CD4-positive, alpha-beta memory T cell (primary cell): ENCODE results near the gene USP36. TPM values are rescaled to one million over a fixed set of nuclear protein-coding genes. Genes with fewer than 3 reads are reported as not detected.

Source experiments
- CTCF ChIA-PET: fragments of 350-600 bp; sonication (Branson Sonifier 250); formaldehyde crosslinking; loops from one replicate; lab custom pipeline; 2021; ENCODE audit warnings: inconsistent platforms; ENCODE audit not compliant: partially characterized antibody; lab: Charles Lee
- POLR2A ChIA-PET: fragments of 350-600 bp; sonication (Branson Sonifier 250); formaldehyde crosslinking; loops from one replicate; lab custom pipeline; 2021; ENCODE audit not compliant: partially characterized antibody; lab: Charles Lee
- DNase-seq, 5 donors: peaks; one replicate each; pipeline versions ENCODE4 v3.0.0 to v3.0.0-alpha.2; 2020 to 2022; ENCODE audit warnings: mixed read lengths in 1 of 5
- H3K27ac ChIP-seq: one replicate; pipeline ENCODE4 v1.7.0; 2013; ENCODE audit warnings: low read depth, low read length
- H3K27me3 ChIP-seq: 2 replicates; pipeline ENCODE4 v1.7.0; 2013; ENCODE audit warnings: mild to moderate bottlenecking, low read length, moderate library complexity; ENCODE audit not compliant: insufficient read depth
- H3K36me3 ChIP-seq: 2 replicates; pipeline ENCODE4 v1.7.0; 2013; ENCODE audit warnings: mild to moderate bottlenecking, low read length, moderate library complexity; ENCODE audit not compliant: insufficient read depth
- H3K4me1 ChIP-seq: 2 replicates; pipeline ENCODE4 v1.7.0; 2013; ENCODE audit warnings: mild to moderate bottlenecking, low read length, moderate library complexity; ENCODE audit not compliant: insufficient read depth
- H3K4me3 ChIP-seq, 2 donors: one replicate each; pipeline ENCODE4 v1.7.0; 2013; ENCODE audit warnings: low read length in 2 of 2, mild to moderate bottlenecking in 1 of 2
- H3K9me3 ChIP-seq, 2 donors: one replicate each; pipeline ENCODE4 v1.7.0; 2013; ENCODE audit warnings: low read length in 2 of 2, control low read depth in 1 of 2; ENCODE audit not compliant: control insufficient read depth in 1 of 2
- H3K27ac Mint-ChIP-seq, 7 donors: one replicate each; pipeline ENCODE4 v1.8.0; 2020 to 2021; ENCODE audit warnings: mixed read lengths in 7 of 7, mild to moderate bottlenecking in 6 of 7, inconsistent platforms in 3 of 7, moderate library complexity in 3 of 7
- H3K27me3 Mint-ChIP-seq, 2 donors: one replicate each; pipeline ENCODE4 v1.8.0; 2020 to 2021; ENCODE audit warnings: mixed read lengths in 2 of 2
- H3K36me3 Mint-ChIP-seq, 2 donors: one replicate each; pipeline ENCODE4 v1.8.0; 2020 to 2021; ENCODE audit warnings: mixed read lengths in 2 of 2, inconsistent platforms in 1 of 2, mild to moderate bottlenecking in 1 of 2
- H3K4me1 Mint-ChIP-seq, 4 donors: one replicate each; pipeline ENCODE4 v1.8.0; 2020 to 2021; ENCODE audit warnings: mixed read lengths in 4 of 4, mild to moderate bottlenecking in 1 of 4
- H3K4me3 Mint-ChIP-seq, 8 donors: one replicate each; pipeline ENCODE4 v1.8.0; 2020 to 2021; ENCODE audit warnings: mixed read lengths in 8 of 8, mild to moderate bottlenecking in 7 of 8, moderate library complexity in 6 of 8, inconsistent platforms in 3 of 8
- H3K9me3 Mint-ChIP-seq, 8 donors: one replicate each; pipeline ENCODE4 v1.8.0; 2020 to 2021; ENCODE audit warnings: mixed read lengths in 8 of 8, mild to moderate bottlenecking in 5 of 8, inconsistent platforms in 3 of 8, moderate library complexity in 1 of 8
- intact Hi-C: fragments of 100-400 bp; cut with micrococcal nuclease; formaldehyde crosslinking; loops from one replicate; pipeline ENCODE4 v1.15.1; 2023
- polyA plus RNA-seq, 2 donors: library from polyadenylated mRNA; unstranded; fragments of 300-500 nt; fragmentation: Illumina TruSeq; gene quantifications; one replicate each; pipeline ENCODE4 v1.2.3, GENCODE V29; 2021
- total RNA-seq, 2 experiments: library from RNA; stranded (reverse); gene quantifications; one replicate each; pipeline ENCODE4 v1.2.3, GENCODE V29; 2021

USP36 gene
- total and polyA plus RNA-seq, 4 experiments from 2014 or later = 35.4 to 183 (median 118) TPM

DNA sequence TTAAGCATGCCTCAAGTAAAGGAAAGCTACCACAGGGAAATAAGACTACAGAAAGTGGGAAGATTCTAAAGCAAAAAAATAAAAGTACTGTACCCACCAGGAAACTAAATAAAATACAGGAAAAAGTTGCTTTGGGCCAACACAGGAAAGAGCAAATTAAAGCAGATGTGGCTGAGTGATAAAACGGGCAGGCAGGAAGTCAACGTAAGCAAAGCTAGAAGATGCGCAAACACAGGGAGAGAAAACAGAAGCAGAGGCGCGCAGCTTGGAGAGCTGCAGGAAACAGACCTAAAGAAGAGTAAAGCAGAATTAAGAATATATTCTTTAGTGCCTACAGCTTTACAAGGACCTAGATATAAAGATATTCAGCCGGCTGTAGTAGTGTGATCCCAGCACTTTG, 21.7 kb downstream of the USP36 start:
- Mint-ChIP-seq H3K4me1 (peaks cover 33 to 81% (median 50%) of the 10 kb centered on the region in 4 donors), H3K9me3 (peaks cover 0 to 2% (median 0%) of the 10 kb centered on the region in 8 donors), H3K36me3 (peaks cover 62 to 77% of the 10 kb centered on the region in 2 donors), H3K27me3 (no peaks in the 10 kb centered on the region), H3K27ac (peak overlapping the region; percentile 86 to 100 (median 96)), H3K4me3 (peak overlapping the region; percentile 56 to 83 (median 76))
- DNase-seq = peak; percentile 82 to 87 (median 84)
- H3K4me1 ChIP-seq = peaks cover 59% of the 10 kb centered on the region
- CTCF ChIA-PET = interaction anchor here (0.8 to 3.2 kb wide), 21 partner anchors 9 to 373 kb away, joined by 3 to 17 read pairs (median 5); no protein-coding TSS in a partner anchor
- no peaks in the 10 kb centered on the region for H3K27me3 ChIP-seq
- peak overlapping the region; percentile 83 for H3K27ac ChIP-seq
- peak overlapping the region in 1 of 2 donors; percentile 35 for H3K4me3 ChIP-seq
- peaks cover 61% of the 10 kb centered on the region for H3K36me3 ChIP-seq
- intact Hi-C loops = loop anchor here (1.0 kb wide), 1 partner anchor 21 kb away; the partner anchor contains the start of gene USP36
- H3K9me3 ChIP-seq = no peaks in the 10 kb centered on the region
- POLR2A ChIA-PET = interaction anchor here (0.6 to 6.1 kb wide), 36 partner anchors 9 to 860 kb away, joined by 3 to 99 read pairs (median 6); partner anchors contain the start of genes CYTH1, TNRC6C and USP36

DNA sequence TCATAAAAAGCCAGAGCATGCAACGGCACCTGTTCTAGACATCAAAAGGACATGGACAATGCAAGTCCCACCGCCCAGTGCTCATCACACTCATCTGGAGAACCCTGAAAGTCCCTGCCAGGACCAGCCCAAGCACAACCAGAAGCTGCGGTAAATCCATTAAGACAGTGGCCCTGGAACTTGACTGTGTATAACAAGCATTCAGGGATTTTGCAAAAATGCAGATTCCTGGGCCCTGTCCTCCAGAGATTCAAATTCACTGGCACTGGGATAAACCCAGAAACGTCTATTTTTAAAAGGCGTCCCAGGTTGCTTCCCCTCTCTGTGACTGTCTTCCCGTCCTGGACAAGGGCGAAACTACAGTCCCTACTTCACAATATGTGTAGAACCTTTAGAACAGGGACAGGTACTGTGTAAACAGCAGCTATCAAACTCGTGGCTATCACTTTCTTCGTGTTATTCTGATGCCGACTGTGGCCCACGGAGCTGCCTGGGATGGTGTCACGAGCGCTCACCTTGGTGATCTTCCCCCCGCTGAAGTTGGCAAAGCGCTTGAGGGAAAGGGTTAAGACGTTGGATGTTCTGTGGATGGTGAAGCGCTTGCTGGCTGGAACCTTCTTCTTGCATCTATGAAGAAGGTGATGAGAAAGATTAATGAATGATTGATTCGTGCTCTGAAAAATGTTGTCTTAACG, 22.3 kb downstream of the USP36 start:
- POLR2A ChIA-PET = interaction anchor here (0.7 to 6.1 kb wide), 31 partner anchors 10 to 860 kb away, joined by 3 to 99 read pairs (median 6); partner anchors contain the start of genes CYTH1, TNRC6C and USP36
- Histone ChIP-seq H3K4me3 (peak overlapping the region in 1 of 2 donors; percentile 16), H3K27ac (peak overlapping the region; percentile 83), H3K9me3 (no peaks in the 10 kb centered on the region), H3K4me1 (peaks cover 62% of the 10 kb centered on the region), H3K27me3 (no peaks in the 10 kb centered on the region), H3K36me3 (peaks cover 61% of the 10 kb centered on the region)
- intact Hi-C loops = no loop called here
- H3K4me3 Mint-ChIP-seq = peak overlapping the region; percentile 56 to 88 (median 78)
- H3K27me3 Mint-ChIP-seq = no peaks in the 10 kb centered on the region
- peak in 2 of 5 donors; percentile 29 to 38 for DNase-seq
- H3K9me3 Mint-ChIP-seq = peaks cover 0 to 2% (median 0%) of the 10 kb centered on the region in 8 donors
- peaks cover 34 to 80% (median 49%) of the 10 kb centered on the region in 4 donors for H3K4me1 Mint-ChIP-seq
- peaks cover 62 to 78% of the 10 kb centered on the region in 2 donors for H3K36me3 Mint-ChIP-seq
- CTCF ChIA-PET = interaction anchor here (0.8 to 3.2 kb wide), 15 partner anchors 10 to 321 kb away, joined by 3 to 17 read pairs (median 4); no protein-coding TSS in a partner anchor
- H3K27ac Mint-ChIP-seq = peak overlapping the region; percentile 86 to 100 (median 96)

DNA sequence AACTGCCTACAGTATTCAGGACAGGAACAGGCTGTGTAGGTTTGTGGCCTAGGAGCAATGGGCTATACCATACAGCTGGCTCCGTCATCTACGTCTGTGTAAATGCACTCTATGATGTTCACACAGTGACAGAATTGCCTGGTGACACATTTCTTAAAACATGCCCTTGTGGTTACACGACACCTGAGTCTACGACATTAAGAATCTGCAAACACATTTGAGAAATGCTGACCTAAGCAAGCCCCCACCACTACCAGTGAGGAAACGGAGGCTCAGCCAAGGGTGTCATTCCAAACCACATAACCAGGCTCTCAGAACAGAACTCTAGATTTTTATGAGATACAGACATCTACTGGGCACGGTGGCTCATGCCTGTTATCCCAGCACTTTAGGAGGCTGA, 23.5 kb downstream of the USP36 start:
- Histone ChIP-seq H3K27ac (peak overlapping the region; percentile 83), H3K9me3 (no peaks in the 10 kb centered on the region), H3K27me3 (no peaks in the 10 kb centered on the region), H3K4me3 (no peak overlapping the region), H3K4me1 (peaks cover 69% of the 10 kb centered on the region), H3K36me3 (peaks cover 64% of the 10 kb centered on the region)
- intact Hi-C loops = loop anchor here (1.0 to 2.0 kb wide), 2 partner anchors 12 to 34 kb away; partner anchors contain the start of gene CYTH1
- Mint-ChIP-seq H3K27ac (peak overlapping the region; percentile 86 to 100 (median 96)), H3K9me3 (peaks cover 0 to 2% (median 0%) of the 10 kb centered on the region in 8 donors), H3K27me3 (no peaks in the 10 kb centered on the region), H3K4me3 (peak overlapping the region; percentile 68 to 88 (median 80)), H3K4me1 (peaks cover 35 to 76% (median 51%) of the 10 kb centered on the region in 4 donors), H3K36me3 (peaks cover 60 to 77% of the 10 kb centered on the region in 2 donors)
- POLR2A ChIA-PET = interaction anchor here (0.7 to 6.1 kb wide), 7 partner anchors 12 to 473 kb away, joined by 3 to 99 read pairs (median 8); partner anchors contain the start of gene CYTH1
- CTCF ChIA-PET = interaction anchor here (0.6 to 3.2 kb wide), 5 partner anchors 10 to 27 kb away, joined by 3 to 17 read pairs (median 4); no protein-coding TSS in a partner anchor
- peak; percentile 89 to 95 (median 93) for DNase-seq

DNA sequence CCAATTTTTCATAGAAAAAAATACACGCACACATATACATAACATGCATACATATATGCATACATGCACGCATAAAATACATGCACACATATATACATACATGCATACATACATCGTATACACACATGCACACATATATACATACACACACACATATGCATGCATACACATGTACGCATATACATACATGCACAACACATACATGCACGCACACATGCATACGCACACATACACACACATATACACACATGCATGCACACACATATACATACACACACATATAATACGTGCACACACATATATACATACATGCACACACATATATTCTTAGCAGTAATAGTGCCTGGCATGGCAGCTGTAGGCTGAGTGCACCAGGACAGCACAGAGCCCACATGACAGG, 24.9 kb downstream of the USP36 start:
- Mint-ChIP-seq H3K4me1 (peaks cover 37 to 71% (median 50%) of the 10 kb centered on the region in 4 donors), H3K27ac (peak overlapping the region; percentile 66 to 93 (median 87)), H3K27me3 (no peaks in the 10 kb centered on the region), H3K4me3 (peak overlapping the region in 3 of 8 donors; percentile 9 to 38 (median 26)), H3K36me3 (peaks cover 61 to 78% of the 10 kb centered on the region in 2 donors), H3K9me3 (peaks cover 0 to 2% (median 0%) of the 10 kb centered on the region in 8 donors)
- CTCF ChIA-PET = interaction anchor here (0.6 to 0.9 kb wide), 2 partner anchors 16 to 28 kb away, joined by 3 read pairs; no protein-coding TSS in a partner anchor
- no peak overlapping the region for H3K27ac ChIP-seq
- intact Hi-C loops = loop anchor here (2.0 kb wide), 1 partner anchor 33 kb away; the partner anchor contains the start of gene CYTH1
- peaks cover 70% of the 10 kb centered on the region for H3K36me3 ChIP-seq
- H3K9me3 ChIP-seq = no peaks in the 10 kb centered on the region
- POLR2A ChIA-PET = interaction anchor here (1.4 to 6.1 kb wide), 3 partner anchors 11 to 67 kb away, joined by 8 to 99 read pairs (median 81); partner anchors contain the start of gene CYTH1
- H3K4me1 ChIP-seq = peaks cover 65% of the 10 kb centered on the region
- no peak overlapping the region for H3K4me3 ChIP-seq
- DNase-seq = peak in 1 of 5 donors; percentile 3
- H3K27me3 ChIP-seq = no peaks in the 10 kb centered on the region

DNA sequence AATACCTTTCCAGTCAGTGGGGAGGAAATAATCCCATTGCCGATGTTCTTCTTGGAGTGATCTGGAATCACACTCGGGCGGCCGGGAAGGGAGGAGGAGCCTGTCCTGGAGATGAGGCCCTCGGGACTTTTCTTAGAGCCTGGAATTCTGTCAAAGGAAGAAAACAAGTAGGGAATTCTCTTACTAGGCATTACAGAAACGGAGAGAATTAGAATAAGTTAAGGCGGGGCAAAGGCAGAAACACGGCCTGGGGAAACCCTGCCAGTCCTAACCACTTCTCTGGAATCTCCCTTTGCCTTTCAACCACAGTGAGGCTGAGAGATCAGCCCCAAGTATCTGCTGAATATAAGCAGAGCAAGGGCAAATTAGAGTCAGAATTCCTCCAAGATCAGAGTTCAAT, 27.8 kb downstream of the USP36 start:
- Mint-ChIP-seq H3K4me1 (peaks cover 22 to 49% (median 36%) of the 10 kb centered on the region in 4 donors), H3K27ac (peak overlapping the region; percentile 70 to 93 (median 83)), H3K4me3 (peak overlapping the region in 2 of 8 donors; percentile 17 to 44), H3K36me3 (peaks cover 63 to 83% of the 10 kb centered on the region in 2 donors), H3K9me3 (peaks cover 0 to 2% (median 0%) of the 10 kb centered on the region in 8 donors), H3K27me3 (no peaks in the 10 kb centered on the region)
- Histone ChIP-seq H3K27ac (peak overlapping the region; percentile 32), H3K4me1 (peaks cover 37% of the 10 kb centered on the region), H3K36me3 (peaks cover 80% of the 10 kb centered on the region), H3K27me3 (no peaks in the 10 kb centered on the region), H3K9me3 (no peaks in the 10 kb centered on the region), H3K4me3 (no peak overlapping the region)
- peak in 3 of 5 donors; percentile 25 to 66 (median 56) for DNase-seq
- CTCF ChIA-PET = interaction anchor here (1.1 kb wide), 1 partner anchor 12 kb away, joined by 3 read pairs; no protein-coding TSS in a partner anchor
- intact Hi-C loops = no loop called here
- POLR2A ChIA-PET = interaction anchor here (1.0 kb wide), 1 partner anchor 38 kb away, joined by 3 read pairs; no protein-coding TSS in a partner anchor

DNA sequence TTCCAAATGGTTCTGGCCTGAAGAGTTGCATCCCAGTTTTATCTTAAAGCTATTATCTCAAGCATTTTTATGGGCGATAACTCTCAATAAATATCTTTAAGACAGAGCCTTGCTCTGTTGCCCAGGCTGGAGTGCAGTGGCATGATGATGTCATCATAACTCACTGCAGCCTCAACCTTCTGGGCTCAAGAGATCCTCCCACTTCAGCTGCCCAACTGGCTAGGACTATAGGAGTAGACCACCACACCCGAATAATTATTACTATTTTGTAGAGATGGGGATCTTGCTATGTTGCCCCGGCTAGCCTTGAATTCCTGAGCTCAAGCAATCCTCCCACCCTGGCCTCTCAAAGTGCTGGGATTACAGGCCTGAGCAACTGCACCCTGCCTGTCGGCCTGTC, 32.5 kb downstream of the USP36 start:
- Histone ChIP-seq H3K4me3 (no peak overlapping the region), H3K4me1 (peaks cover 44% of the 10 kb centered on the region), H3K27me3 (no peaks in the 10 kb centered on the region), H3K9me3 (no peaks in the 10 kb centered on the region), H3K36me3 (peaks cover 73% of the 10 kb centered on the region), H3K27ac (no peak overlapping the region)
- Mint-ChIP-seq H3K4me1 (peaks cover 34 to 57% (median 46%) of the 10 kb centered on the region in 4 donors), H3K36me3 (peaks cover 58 to 87% of the 10 kb centered on the region in 2 donors), H3K27me3 (no peaks in the 10 kb centered on the region), H3K4me3 (no peak overlapping the region), H3K9me3 (peaks cover 0 to 2% (median 0%) of the 10 kb centered on the region in 8 donors), H3K27ac (peak overlapping the region; percentile 37 to 99 (median 86))
- DNase-seq = peak in 1 of 5 donors; percentile 13
- intact Hi-C loops = loop anchor here (5.0 kb wide), 1 partner anchor 34 kb away; the partner anchor contains the start of gene USP36
- POLR2A ChIA-PET = interaction anchor here (0.6 to 9.0 kb wide), 4 partner anchors 10 to 1810 kb away, joined by 3 to 81 read pairs (median 4); partner anchors contain the start of gene CYTH1
- CTCF ChIA-PET = interaction anchor here (0.8 to 1.6 kb wide), 3 partner anchors 9 to 100 kb away, joined by 3 read pairs; no protein-coding TSS in a partner anchor
